Measurements from ENCODE around the gene ADGRL1.

DNA sequence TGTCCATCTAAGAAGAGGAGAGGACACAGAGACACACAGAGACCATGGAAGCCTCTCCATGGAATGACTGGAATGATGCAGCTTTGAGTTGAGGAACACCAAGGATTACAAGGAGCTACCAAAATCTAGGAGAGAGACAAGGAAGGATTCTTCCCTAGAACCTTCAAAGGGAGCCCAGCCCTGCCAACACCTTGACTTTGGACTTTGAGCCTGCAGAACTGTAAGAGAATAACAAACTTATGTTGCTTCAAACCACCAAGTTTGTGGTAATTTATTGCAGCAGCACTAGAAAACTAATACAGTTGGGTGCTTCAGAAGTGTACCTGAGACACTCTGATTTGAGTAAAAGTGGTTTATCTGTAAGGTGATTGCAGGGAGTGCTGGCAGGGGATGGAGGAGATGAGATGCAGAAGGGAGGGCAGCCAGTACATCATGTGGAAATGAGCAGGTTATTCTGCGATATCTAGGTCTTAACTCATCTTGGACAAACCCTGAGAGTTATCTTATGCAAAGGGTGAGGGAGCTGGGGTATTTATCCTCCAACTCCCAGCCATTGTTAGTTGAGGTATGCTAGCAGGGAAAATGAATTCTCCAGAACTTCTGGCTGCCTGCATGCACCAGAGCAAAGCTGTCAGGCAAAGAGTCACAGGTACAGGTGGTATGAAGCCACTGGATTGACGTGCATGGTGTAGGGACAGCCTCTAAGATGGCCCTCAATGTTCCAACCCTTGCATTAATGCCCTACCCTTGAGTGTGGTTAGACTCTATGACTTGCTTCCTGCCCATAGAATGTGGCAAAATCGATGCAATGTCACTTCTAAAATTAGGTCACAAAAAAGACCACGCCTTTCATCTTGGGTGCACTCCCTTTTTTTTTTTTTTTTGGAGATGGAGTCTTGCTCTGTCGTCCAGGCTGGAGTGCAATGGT, 31.3 kb upstream of the ADGRL1 start:
- TF ChIP-seq, protein P1, sequence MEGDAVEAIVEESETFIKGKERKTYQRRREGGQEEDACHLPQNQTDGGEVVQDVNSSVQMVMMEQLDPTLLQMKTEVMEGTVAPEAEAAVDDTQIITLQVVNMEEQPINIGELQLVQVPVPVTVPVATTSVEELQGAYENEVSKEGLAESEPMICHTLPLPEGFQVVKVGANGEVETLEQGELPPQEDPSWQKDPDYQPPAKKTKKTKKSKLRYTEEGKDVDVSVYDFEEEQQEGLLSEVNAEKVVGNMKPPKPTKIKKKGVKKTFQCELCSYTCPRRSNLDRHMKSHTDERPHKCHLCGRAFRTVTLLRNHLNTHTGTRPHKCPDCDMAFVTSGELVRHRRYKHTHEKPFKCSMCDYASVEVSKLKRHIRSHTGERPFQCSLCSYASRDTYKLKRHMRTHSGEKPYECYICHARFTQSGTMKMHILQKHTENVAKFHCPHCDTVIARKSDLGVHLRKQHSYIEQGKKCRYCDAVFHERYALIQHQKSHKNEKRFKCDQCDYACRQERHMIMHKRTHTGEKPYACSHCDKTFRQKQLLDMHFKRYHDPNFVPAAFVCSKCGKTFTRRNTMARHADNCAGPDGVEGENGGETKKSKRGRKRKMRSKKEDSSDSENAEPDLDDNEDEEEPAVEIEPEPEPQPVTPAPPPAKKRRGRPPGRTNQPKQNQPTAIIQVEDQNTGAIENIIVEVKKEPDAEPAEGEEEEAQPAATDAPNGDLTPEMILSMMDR (IDR thresholded peaks at IDR 0.05), result no peak
- TF ChIP-seq POLR2A (IDR thresholded peaks at IDR 0.05), result no peak

All from right lobe of liver (tissue), 4 donors.